Coronary artery (tissue), 2 donors: ENCODE results near the gene ERVK3-1.

Experiments
- DNase-seq: peaks from one replicate; pipeline ENCODE4 v3.0.0-alpha.2; 2017; ENCODE audit warnings: low spot score
- H3K27ac ChIP-seq, 2 donors: fragments of 200-600 bp; sonication (generic); one replicate each; pipeline ENCODE4 v1.5.1; 2016 to 2019
- H3K4me3 ChIP-seq: fragments of 200-600 bp; sonication (generic); 2 replicates; pipeline ENCODE4 v1.5.1; 2016; ENCODE audit warnings: mild to moderate bottlenecking, moderate library complexity
- CTCF ChIP-seq: fragments of 200-600 bp; sonication (generic); IDR thresholded peaks from one replicate; pipeline ENCODE4 v1.5.1; 2019; ENCODE audit warnings: antibody characterized with exemption

Gene ERVK3-1

DNA sequence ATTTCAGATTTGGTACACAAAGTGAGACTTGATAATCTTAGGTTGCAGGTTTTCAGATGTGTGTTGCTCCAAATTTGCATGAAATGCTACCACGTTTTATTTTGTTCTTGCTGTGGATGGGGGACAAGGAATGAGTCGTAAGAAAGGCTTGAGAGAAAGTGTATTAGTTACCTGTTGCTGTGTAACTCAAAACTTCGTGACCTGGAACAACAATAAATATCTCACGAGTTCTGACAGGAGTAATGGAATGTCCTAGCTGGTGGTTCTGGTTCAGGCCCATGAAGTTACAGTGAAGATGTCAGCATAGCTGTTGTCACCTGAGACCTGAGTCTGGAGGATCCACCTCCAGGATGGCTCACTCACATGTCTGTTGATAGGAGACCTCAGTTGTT lies 25.3 kb upstream of the ERVK3-1 start:
- no peak for TF ChIP-seq CTCF
- peak overlapping the region; percentile 86 for H3K4me3 ChIP-seq
- H3K27ac ChIP-seq = no peak overlapping the region
- no peak for DNase-seq

GRCh38 chr19:58284199-58284598 lies 21.0 kb upstream of the ERVK3-1 start:
- no peak for DNase-seq
- no peak for TF ChIP-seq CTCF
- H3K4me3 ChIP-seq = no peak overlapping the region
- no peak overlapping the region for H3K27ac ChIP-seq

DNA sequence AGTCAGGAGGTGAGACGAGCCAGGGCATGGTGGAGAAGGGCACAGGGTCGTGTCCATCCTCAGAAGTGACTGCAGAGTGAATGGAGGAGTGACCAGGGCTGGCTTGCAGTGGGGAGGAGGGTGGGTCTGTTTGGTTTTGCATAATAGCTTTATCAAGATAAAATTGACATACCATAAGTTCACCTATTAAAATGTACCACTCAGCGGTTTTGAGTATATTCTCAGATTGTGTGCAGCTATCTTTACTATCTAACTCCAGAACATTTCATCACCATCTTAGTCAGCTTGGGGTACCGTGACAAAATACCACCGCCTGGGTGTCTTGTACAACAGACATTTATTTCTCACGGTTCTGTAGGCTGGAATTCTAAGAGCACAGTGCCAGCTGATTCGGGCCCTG lies 13.2 kb upstream of the ERVK3-1 start:
- DNase-seq = no peak
- no peak for TF ChIP-seq CTCF
- no peak overlapping the region for H3K4me3 ChIP-seq

DNA sequence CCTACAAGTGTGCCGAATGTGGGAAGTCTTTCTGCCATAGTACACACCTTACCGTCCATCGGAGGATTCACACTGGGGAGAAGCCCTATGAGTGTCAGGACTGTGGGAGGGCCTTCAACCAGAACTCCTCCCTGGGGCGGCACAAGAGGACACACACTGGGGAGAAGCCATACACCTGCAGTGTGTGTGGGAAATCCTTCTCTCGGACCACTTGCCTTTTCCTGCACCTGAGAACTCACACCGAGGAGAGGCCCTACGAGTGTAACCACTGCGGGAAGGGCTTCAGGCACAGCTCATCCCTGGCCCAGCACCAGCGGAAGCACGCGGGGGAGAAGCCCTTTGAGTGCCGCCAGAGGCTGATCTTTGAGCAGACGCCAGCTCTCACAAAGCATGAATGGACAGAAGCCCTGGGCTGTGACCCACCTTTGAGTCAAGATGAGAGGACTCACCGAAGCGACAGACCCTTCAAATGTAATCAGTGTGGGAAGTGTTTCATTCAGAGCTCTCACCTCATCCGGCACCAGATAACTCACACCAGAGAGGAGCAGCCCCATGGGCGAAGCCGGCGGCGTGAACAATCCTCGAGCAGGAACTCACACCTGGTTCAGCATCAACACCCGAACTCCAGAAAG lies 10.3 kb upstream of the ERVK3-1 start:
- H3K4me3 ChIP-seq = no peak overlapping the region
- no peak for DNase-seq
- TF ChIP-seq CTCF = no peak

More for the DNA sequence above, 13.2 kb upstream of the ERVK3-1 start:
- H3K27ac ChIP-seq = no peak overlapping the region

GRCh38 chr19:58296104-58296503 lies 9.1 kb upstream of the ERVK3-1 start:
- Histone ChIP-seq H3K27ac (no peak overlapping the region), H3K4me3 (peak overlapping the region; percentile 25)
- DNase-seq = no peak
- no peak for TF ChIP-seq CTCF

More for the DNA sequence above, 10.3 kb upstream of the ERVK3-1 start:
- H3K27ac ChIP-seq = no peak overlapping the region

DNA sequence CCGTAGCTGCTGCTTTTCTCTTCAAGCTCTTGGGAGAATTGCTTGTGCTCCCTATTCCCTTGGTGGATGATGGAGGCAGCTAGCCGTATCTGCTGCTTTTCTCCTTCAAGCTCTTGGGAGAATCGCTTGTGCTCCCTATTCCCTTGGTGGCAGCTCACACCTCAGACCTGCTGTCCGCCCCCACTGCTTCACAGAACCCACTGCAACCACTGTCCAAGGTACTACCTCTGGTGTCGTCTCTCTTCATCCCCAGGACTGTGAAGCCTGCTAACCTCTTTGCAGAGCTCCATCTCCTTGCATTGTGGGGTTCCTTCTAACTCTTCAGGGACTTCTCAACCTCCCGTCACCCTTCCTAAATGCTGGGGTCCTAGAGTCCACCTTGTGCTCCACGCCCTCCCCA lies 4.6 kb upstream of the ERVK3-1 start:
- Histone ChIP-seq H3K4me3 (no peak overlapping the region), H3K27ac (no peak overlapping the region)
- DNase-seq = no peak
- no peak for TF ChIP-seq CTCF

GRCh38 chr19:58304255-58304654 lies 922 bp upstream of the ERVK3-1 start:
- DNase-seq = no peak
- Histone ChIP-seq H3K27ac (peak overlapping the region in 1 of 2 donors; percentile 95), H3K4me3 (peak overlapping the region; percentile 98)
- TF ChIP-seq CTCF = no peak
